H1 (cell line): ENCODE results near the gene SLC6A19. TPM values are rescaled to one million over a fixed set of nuclear protein-coding genes. Genes with fewer than 3 reads are reported as not detected.

ENCODE experiments used
- CTCF ChIA-PET: fragments of 300-600 bp; sonication (Branson Sonifier 250); formaldehyde crosslinking; loops from one replicate; lab custom pipeline; 2021; ENCODE audit not compliant: partially characterized antibody; lab: Charles Lee
- POLR2A ChIA-PET: fragments of 300-600 bp; sonication (Branson Sonifier 250); formaldehyde crosslinking; loops from one replicate; lab custom pipeline; 2021; ENCODE audit warnings: inconsistent platforms; ENCODE audit not compliant: partially characterized antibody; lab: Charles Lee
- DNase-seq, 2 experiments: peaks; one replicate each; pipeline versions ENCODE4 v3.0.0 to v3.0.0-alpha.2; 2010 to 2022; ENCODE audit warnings: low spot score in 2 of 2, low read depth in 1 of 2, mixed read lengths in 1 of 2
- FAIRE-seq: peaks from 2 replicates; lab custom pipeline; 2011; peaks lifted over from hg19 to GRCh38; lab: Jason Lieb, UNC
- H2AFZ ChIP-seq: 2 replicates; pipeline ENCODE4 v1.8.1; 2012; ENCODE audit warnings: low read length, inconsistent platforms
- H2AK5ac ChIP-seq: 2 replicates; pipeline ENCODE4 v1.6.1; 2013; ENCODE audit warnings: low read depth, low read length
- H2BK120ac ChIP-seq: replicated peaks from 2 replicates; pipeline ENCODE3; 2013; ENCODE audit warnings: low read depth, low read length, inconsistent platforms
- H2BK12ac ChIP-seq: 2 replicates; pipeline ENCODE4 v1.6.1; 2013; ENCODE audit warnings: low read depth, low read length
- H2BK15ac ChIP-seq: 2 replicates; pipeline ENCODE4 v1.6.1; 2013; ENCODE audit warnings: low read length
- H2BK20ac ChIP-seq: 2 replicates; pipeline ENCODE4 v1.6.1; 2013; ENCODE audit warnings: low read length
- H2BK5ac ChIP-seq: 2 replicates; pipeline ENCODE4 v1.6.1; 2013; ENCODE audit warnings: low read depth, low read length
- H3K14ac ChIP-seq: 2 replicates; pipeline ENCODE4 v1.6.1; 2013; ENCODE audit warnings: inconsistent platforms; ENCODE audit not compliant: insufficient read length
- H3K18ac ChIP-seq: 2 replicates; pipeline ENCODE4 v1.6.1; 2013; ENCODE audit warnings: low read length; ENCODE audit errors: extremely low read depth
- H3K23ac ChIP-seq: 2 replicates; pipeline ENCODE4 v1.6.1; 2013; ENCODE audit warnings: inconsistent platforms; ENCODE audit not compliant: insufficient read length
- H3K23me2 ChIP-seq: 2 replicates; pipeline ENCODE4 v1.6.1; 2013; ENCODE audit warnings: low read depth, low read length
- H3K27ac ChIP-seq: 2 replicates; pipeline ENCODE4 v1.6.1; 2011; ENCODE audit warnings: low read depth, low read length, inconsistent platforms
- H3K27me3 ChIP-seq, 4 experiments: replicated peaks in 1 of 4; 1 replicate in 1 of 4; 2 replicates in 3 of 4; pipeline versions ENCODE4 v1.6.1 to v1.8.1; 2011 to 2013; ENCODE audit warnings: low read length in 3 of 4, mild to moderate bottlenecking in 3 of 4, inconsistent platforms in 2 of 4, mixed read lengths in 2 of 4, moderate library complexity in 1 of 4; ENCODE audit not compliant: control insufficient read depth in 3 of 4, insufficient read depth in 3 of 4; ENCODE audit errors: extremely low read depth in 1 of 4
- H3K36me3 ChIP-seq, 4 experiments: 2 replicates each; pipeline versions ENCODE4 v1.6.1 to v1.8.1; 2011 to 2013; ENCODE audit warnings: mild to moderate bottlenecking in 4 of 4, low read length in 3 of 4, moderate library complexity in 2 of 4, control low read depth in 1 of 4, inconsistent platforms in 1 of 4; ENCODE audit not compliant: insufficient read depth in 4 of 4, control insufficient read depth in 2 of 4
- H3K4ac ChIP-seq: replicated peaks from 2 replicates; pipeline ENCODE3; 2013; ENCODE audit warnings: low read length, low read depth, mixed read lengths, inconsistent platforms; ENCODE audit not compliant: insufficient read length
- H3K4me1 ChIP-seq, 4 experiments: replicated peaks in 1 of 4; 1 replicate in 1 of 4; 2 replicates in 3 of 4; pipeline versions ENCODE4 v1.6.1 to v1.8.1; 2011 to 2013; ENCODE audit warnings: low read length in 3 of 4, inconsistent platforms in 2 of 4, mixed read lengths in 1 of 4; ENCODE audit not compliant: insufficient read depth in 4 of 4, control insufficient read depth in 3 of 4
- H3K4me2 ChIP-seq, 2 experiments: 2 replicates each; pipeline versions ENCODE4 v1.6.1 to v1.8.1; 2011 to 2013; ENCODE audit warnings: low read depth in 2 of 2, low read length in 2 of 2, control low read depth in 1 of 2, inconsistent platforms in 1 of 2, mild to moderate bottlenecking in 1 of 2; ENCODE audit not compliant: insufficient read depth in 1 of 2
- H3K4me3 ChIP-seq, 4 experiments: fragments of 200-600, 300-600 bp in 1 of 4; sonication (generic), shearing (Covaris generic), sonication (Bioruptor Twin) in 1 of 4; 2 replicates each; pipeline versions ENCODE4 v1.5.1 to v1.8.1; 2011 to 2016; ENCODE audit warnings: low read length in 4 of 4, low read depth in 3 of 4, control low read depth in 2 of 4, inconsistent platforms in 2 of 4, mild to moderate bottlenecking in 2 of 4, mixed read lengths in 1 of 4, moderate library complexity in 1 of 4; ENCODE audit not compliant: insufficient read depth in 2 of 4; ENCODE audit errors: extremely low read depth in 1 of 4
- H3K56ac ChIP-seq: replicated peaks from 2 replicates; pipeline ENCODE3; 2013; ENCODE audit warnings: low read depth, mild to moderate bottlenecking, mixed read lengths, low read length, inconsistent platforms; ENCODE audit not compliant: insufficient read length
- H3K79me1 ChIP-seq: 2 replicates; pipeline ENCODE4 v1.6.1; 2013; ENCODE audit warnings: low read depth, low read length, control low read depth
- H3K79me2 ChIP-seq, 2 experiments: 2 replicates each; pipeline versions ENCODE4 v1.6.1 to v1.8.1; 2012 to 2013; ENCODE audit warnings: low read length in 2 of 2, mild to moderate bottlenecking in 2 of 2, inconsistent platforms in 1 of 2; ENCODE audit not compliant: insufficient read depth in 2 of 2, control insufficient read depth in 1 of 2
- H3K9ac ChIP-seq, 4 experiments: replicated peaks in 1 of 4; 1 replicate in 1 of 4; 2 replicates in 3 of 4; pipeline versions ENCODE4 v1.6.1 to v1.8.1; 2011 to 2013; ENCODE audit warnings: low read depth in 3 of 4, low read length in 3 of 4, control low read depth in 2 of 4, mild to moderate bottlenecking in 2 of 4, moderate library complexity in 2 of 4, inconsistent platforms in 1 of 4; ENCODE audit errors: extremely low read depth in 1 of 4
- H3K9me3 ChIP-seq, 2 experiments: 2 replicates each; pipeline versions ENCODE4 v1.6.1 to v1.8.1; 2012 to 2013; ENCODE audit warnings: mild to moderate bottlenecking in 2 of 2, moderate library complexity in 2 of 2, control low read depth in 1 of 2, inconsistent platforms in 1 of 2, low read depth in 1 of 2, low read length in 1 of 2, mixed read lengths in 1 of 2; ENCODE audit not compliant: insufficient read depth in 2 of 2
- H4K20me1 ChIP-seq, 2 experiments: replicated peaks in 1 of 2; 2 replicates each; pipeline versions ENCODE3 to v1.8.1; 2011 to 2013; ENCODE audit warnings: inconsistent platforms in 2 of 2, low read length in 2 of 2, mild to moderate bottlenecking in 1 of 2; ENCODE audit not compliant: insufficient read depth in 2 of 2, control insufficient read depth in 1 of 2
- H4K5ac ChIP-seq: 2 replicates; pipeline ENCODE4 v1.6.1; 2013; ENCODE audit warnings: low read length, low read depth, mixed read lengths, inconsistent platforms; ENCODE audit not compliant: insufficient read length
- H4K8ac ChIP-seq: 2 replicates; pipeline ENCODE4 v1.8.0; 2013; ENCODE audit warnings: mild to moderate bottlenecking, moderate library complexity, low read length, inconsistent platforms; ENCODE audit not compliant: insufficient read depth; ENCODE audit errors: extremely low read depth
- H4K91ac ChIP-seq: replicated peaks from 2 replicates; pipeline ENCODE3; 2013; ENCODE audit warnings: low read length, mixed read lengths, inconsistent platforms; ENCODE audit not compliant: insufficient read length
- ASH2L ChIP-seq: fragments of 200-600, 300-600 bp; sonication (generic); IDR thresholded peaks from one replicate; pipeline ENCODE4 v1.7.1; 2017; ENCODE audit warnings: low read length
- ATF3 ChIP-seq: IDR thresholded peaks from 2 replicates; pipeline ENCODE4 v1.6.1; 2011; ENCODE audit warnings: low read depth, mild to moderate bottlenecking, low read length; ENCODE audit not compliant: insufficient read depth
- CHD1 ChIP-seq: IDR thresholded peaks from 2 replicates; pipeline ENCODE4 v1.6.1; 2012; ENCODE audit warnings: low read depth, low read length, improper control_type of control experiment
- EP300 ChIP-seq, 2 experiments: IDR thresholded peaks; 1 replicate in 1 of 2; 2 replicates in 1 of 2; pipeline ENCODE4 v1.6.1; 2011 to 2012; ENCODE audit warnings: low read depth in 2 of 2, low read length in 2 of 2, mild to moderate bottlenecking in 2 of 2, borderline replicate concordance in 1 of 2, inconsistent platforms in 1 of 2, moderate library complexity in 1 of 2
- FOSL1 ChIP-seq: IDR thresholded peaks from 2 replicates; pipeline ENCODE4 v1.6.1; 2011; ENCODE audit warnings: mild to moderate bottlenecking, low read depth, low read length, moderate library complexity; ENCODE audit not compliant: insufficient read depth
- HDAC2 ChIP-seq, 2 experiments: fragments of 300-600 bp in 1 of 2; sonication (generic) in 1 of 2; IDR thresholded peaks; 2 replicates each; pipeline ENCODE4 v1.6.1; 2011 to 2012; ENCODE audit warnings: low read depth in 2 of 2, low read length in 2 of 2, mild to moderate bottlenecking in 2 of 2, moderate library complexity in 2 of 2, borderline replicate concordance in 1 of 2, inconsistent platforms in 1 of 2
- POLR2AphosphoS5 ChIP-seq: IDR thresholded peaks from 2 replicates; pipeline ENCODE4 v1.6.1; 2011; ENCODE audit warnings: low read depth, low read length
- RAD21 ChIP-seq, 2 experiments: IDR thresholded peaks in 1 of 2; conservative IDR thresholded peaks in 1 of 2; 2 replicates each; pipeline ENCODE4 v1.6.1; 2011; ENCODE audit warnings: low read depth in 2 of 2, low read length in 2 of 2, improper control_type of control experiment in 1 of 2, inconsistent platforms in 1 of 2, mild to moderate bottlenecking in 1 of 2, moderate library complexity in 1 of 2
- RXRA ChIP-seq: IDR thresholded peaks from 2 replicates; pipeline ENCODE4 v1.6.1; 2011; ENCODE audit warnings: low read depth, mild to moderate bottlenecking, low read length, moderate library complexity; ENCODE audit not compliant: insufficient read depth
- SP1 ChIP-seq: IDR thresholded peaks from 2 replicates; pipeline ENCODE4 v1.6.1; 2011; ENCODE audit warnings: low read depth, low read length
- ZNF274 ChIP-seq: IDR thresholded peaks from 2 replicates; pipeline ENCODE4 v1.7.0; 2012; ENCODE audit warnings: low read length, borderline replicate concordance; ENCODE audit errors: extremely low read depth
- WGBS, 2 experiments: shearing (Covaris generic) in 1 of 2; methylation state at CpG; one replicate each; pipeline versions ENCODE4 v1.1.6 to v1.1.7; 2013 to 2015; ENCODE audit warnings: low lambda C conversion rate in 2 of 2, mixed read lengths in 2 of 2, inconsistent platforms in 1 of 2, low coverage in 1 of 2, missing lambda C conversion rate in 1 of 2; ENCODE audit not compliant: insufficient replicate concordance in 2 of 2, insufficient coverage in 1 of 2, insufficient read length in 1 of 2; ENCODE audit errors: extremely low coverage in 1 of 2, missing lambda C conversion rate in 1 of 2; 5-methylcytosine and 5-hydroxymethylcytosine counted together
- polyA plus RNA-seq, 7 experiments: library from polyadenylated mRNA; depleted of rRNA in 3 of 7; stranded (reverse) in 5 of 7; unstranded in 2 of 7; fragments of >200 nt in 5 of 7; fragments of 200-250 nt in 2 of 7; gene quantifications; 1 replicate in 5 of 7; 2 replicates in 1 of 7; 4 replicates in 1 of 7; pipeline versions ENCODE4 v1.2.1 to v1.2.3, GENCODE V29; 2011 to 2013; ENCODE audit warnings: missing spikeins in 2 of 7, mixed read lengths in 2 of 7
- total RNA-seq: library from RNA; stranded (reverse); fragmentation: NEBNext Ultra II Directional; extraction: Animal tissue kit (Norgen Biotek cat#: 25700); gene quantifications from 2 replicates; pipeline ENCODE4 v1.2.1, GENCODE V29; 2021

SLC6A19 gene
- total and polyA plus RNA-seq, 2 of the 8 experiments (the other 6 are each of a cell fraction or from before 2014, with no cell fraction given) = 0.02 TPM; not detected in 1

- 85% methylated on average over 14 of the region's 19 CpGs; no CpG with 5 or more reads in 1 of the 2 experiments for WGBS, 2 experiments
- no peak overlapping the region for H3K4ac ChIP-seq
- no peak overlapping the region for H2AFZ ChIP-seq
- no peak overlapping the region for H3K14ac ChIP-seq
- no peak for DNase-seq
- H3K18ac ChIP-seq = no peak overlapping the region
- no peak overlapping the region for H2BK5ac ChIP-seq
- no peak overlapping the region for H3K4me2 ChIP-seq
- H3K4me1 ChIP-seq = 0 out of 7 replicates have a peak, but pooled peaks cover 0 to 3% (median 0%) of the 10 kb centered on the region in 4 experiments
- POLR2A ChIA-PET = interaction anchor here (1.0 kb wide), 2 partner anchors 44 to 164 kb away, joined by 3 read pairs; no protein-coding TSS in a partner anchor
- H2AK5ac ChIP-seq = no peak overlapping the region
- H4K91ac ChIP-seq = no peak overlapping the region
- no peak for FAIRE-seq
- no peak overlapping the region for H3K4me3 ChIP-seq
- H4K5ac ChIP-seq = no peak overlapping the region
- H3K23me2 ChIP-seq = peaks cover 8% of the 10 kb centered on the region; the same call in 1 of the 2 replicates
- H4K20me1 ChIP-seq = peaks cover 0 to 2% of the 10 kb centered on the region in 2 experiments
- H3K79me1 ChIP-seq = no peaks in the 10 kb centered on the region; the same call in 1 of the 2 replicates
- H3K56ac ChIP-seq = no peak overlapping the region
- no peaks in the 10 kb centered on the region for H3K36me3 ChIP-seq
- peaks cover 0 to 7% of the 10 kb centered on the region in 2 experiments; a peak in 2 of 4 replicates for H3K9me3 ChIP-seq
- no peak overlapping the region for H3K27ac ChIP-seq
- no peak overlapping the region for H2BK15ac ChIP-seq
- H3K27me3 ChIP-seq = peaks cover 4 to 8% (median 7%) of the 10 kb centered on the region in 4 experiments
- H3K79me2 ChIP-seq = no peaks in the 10 kb centered on the region
- no peak overlapping the region; the same call in 1 of the 2 replicates for H2BK12ac ChIP-seq
- no peak overlapping the region for H2BK20ac ChIP-seq
- no peak overlapping the region for H3K23ac ChIP-seq
- CTCF ChIA-PET = interaction anchor here (1.1 to 2.8 kb wide), 8 partner anchors 8 to 240 kb away, joined by 3 to 29 read pairs (median 6); no protein-coding TSS in a partner anchor
- peak overlapping the region; percentile 57 for H4K8ac ChIP-seq
- H2BK120ac ChIP-seq = no peak overlapping the region
- H3K9ac ChIP-seq = no peak overlapping the region
- no peak for TF ChIP-seq ASH2L
- TF ChIP-seq CHD1 = no peak
- TF ChIP-seq FOSL1 = no peak
- TF ChIP-seq ATF3 = no peak
- no peak for TF ChIP-seq ZNF274
- no peak for TF ChIP-seq HDAC2 (IDR thresholded peaks at IDR 0.05; ENCODE audit: borderline replicate concordance in 1 of 2, low read depth in 2 of 2, low read length in 2 of 2)
- no peak for TF ChIP-seq RAD21 (IDR thresholded peaks at IDR 0.05 in 1 of 2, conservative IDR thresholded peaks at IDR 0.05 in 1 of 2; ENCODE audit: low read depth in 2 of 2, low read length in 2 of 2)
- no peak for TF ChIP-seq SP1
- TF ChIP-seq RXRA = no peak
- no peak for TF ChIP-seq EP300 (IDR thresholded peaks at IDR 0.05; ENCODE audit: borderline replicate concordance in 1 of 2, low read depth in 2 of 2, low read length in 2 of 2)
- no peak for TF ChIP-seq POLR2AphosphoS5
Observed at GRCh38 chr5:1161833-1162229, 39.6 kb upstream of the SLC6A19 start.
